HFFc6 (cell line): ENCODE measurements around the gene POLK. TPM values are rescaled to one million over a fixed set of nuclear protein-coding genes. Genes with fewer than 3 reads are reported as not detected.

Experiments
- DNase-seq: peaks from one replicate; pipeline ENCODE4 v3.0.0-alpha.2; 2018
- H3K27ac Mint-ChIP-seq: 2 replicates; pipeline ENCODE4 v1.8.0; 2020; ENCODE audit warnings: mild to moderate bottlenecking, mixed read lengths
- H3K27me3 Mint-ChIP-seq: 2 replicates; pipeline ENCODE4 v1.8.0; 2021; ENCODE audit warnings: mild to moderate bottlenecking, moderate library complexity, mixed read lengths; ENCODE audit not compliant: insufficient read depth
- H3K36me3 Mint-ChIP-seq: 2 replicates; pipeline ENCODE4 v1.8.0; 2021; ENCODE audit warnings: low read depth, mixed read lengths
- H3K4me1 Mint-ChIP-seq: 2 replicates; pipeline ENCODE4 v1.8.0; 2020; ENCODE audit warnings: low read depth, mixed read lengths
- H3K4me3 Mint-ChIP-seq: 2 replicates; pipeline ENCODE4 v1.8.0; 2020; ENCODE audit warnings: mild to moderate bottlenecking, moderate library complexity, mixed read lengths
- H3K9me3 Mint-ChIP-seq: 2 replicates; pipeline ENCODE4 v1.8.0; 2020; ENCODE audit warnings: mild to moderate bottlenecking, mixed read lengths
- total RNA-seq, 6 experiments: library from RNA; stranded (reverse); fragmentation: NEBNext Ultra II Directional; extraction: Animal tissue kit (Norgen Biotek cat#: 25700); gene quantifications; 2 replicates in 1 of 6; 3 replicates in 5 of 6; pipeline ENCODE4 v1.2.3, GENCODE V29; 2021
- TF ChIP-seq, protein P1 (sequence below): fragments of 200-600 bp; sonication (generic); IDR thresholded peaks from 2 replicates; pipeline ENCODE4 v1.5.0; 2021; ENCODE audit warnings: antibody characterized with exemption, mild to moderate bottlenecking

The POLK gene
- total RNA-seq, 6 experiments from 2014 or later = 25.5 to 30.8 (median 28.7) TPM

DNA sequence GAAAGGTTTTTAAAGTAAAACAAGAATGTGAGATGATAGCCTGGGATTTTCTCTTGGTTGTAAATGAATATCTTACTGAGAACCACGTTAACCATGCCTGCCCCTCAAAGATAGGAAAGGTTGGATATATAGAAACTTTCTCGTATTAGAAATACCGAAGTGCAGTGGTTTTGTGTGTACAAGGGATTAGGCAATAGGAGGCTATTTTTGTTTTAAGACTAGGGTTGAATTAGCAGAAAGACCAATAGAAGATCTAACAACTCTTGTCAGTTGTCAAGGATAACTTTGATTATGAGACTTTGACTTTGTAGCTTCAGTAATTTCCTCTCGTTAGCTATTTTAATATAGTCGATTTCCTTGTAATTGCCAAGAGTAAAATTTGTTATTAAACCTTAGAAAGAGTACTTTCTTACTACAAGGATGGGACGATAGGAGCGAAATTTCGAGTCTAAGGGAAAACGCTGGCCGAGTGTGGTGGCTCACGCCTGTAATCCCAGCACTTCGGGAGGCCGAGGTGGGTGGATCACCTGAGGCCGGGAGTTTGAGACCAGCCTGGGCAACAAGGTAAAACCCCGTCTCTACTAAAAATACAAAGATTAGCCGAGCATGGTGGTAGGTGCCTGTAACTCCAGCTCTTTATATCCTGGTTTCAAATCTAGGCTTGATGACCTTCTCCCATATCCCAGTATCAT lies 838 bp downstream of the POLK start:
- Mint-ChIP-seq H3K36me3 (peaks cover 12% of the 10 kb centered on the region), H3K4me1 (peaks cover 54% of the 10 kb centered on the region), H3K27ac (peak overlapping the region; percentile 94), H3K9me3 (no peaks in the 10 kb centered on the region), H3K27me3 (0 out of 2 replicates have a peak, but pooled peaks cover 2% of the 10 kb centered on the region), H3K4me3 (peak overlapping the region; percentile 98)
- TF ChIP-seq, protein P1, sequence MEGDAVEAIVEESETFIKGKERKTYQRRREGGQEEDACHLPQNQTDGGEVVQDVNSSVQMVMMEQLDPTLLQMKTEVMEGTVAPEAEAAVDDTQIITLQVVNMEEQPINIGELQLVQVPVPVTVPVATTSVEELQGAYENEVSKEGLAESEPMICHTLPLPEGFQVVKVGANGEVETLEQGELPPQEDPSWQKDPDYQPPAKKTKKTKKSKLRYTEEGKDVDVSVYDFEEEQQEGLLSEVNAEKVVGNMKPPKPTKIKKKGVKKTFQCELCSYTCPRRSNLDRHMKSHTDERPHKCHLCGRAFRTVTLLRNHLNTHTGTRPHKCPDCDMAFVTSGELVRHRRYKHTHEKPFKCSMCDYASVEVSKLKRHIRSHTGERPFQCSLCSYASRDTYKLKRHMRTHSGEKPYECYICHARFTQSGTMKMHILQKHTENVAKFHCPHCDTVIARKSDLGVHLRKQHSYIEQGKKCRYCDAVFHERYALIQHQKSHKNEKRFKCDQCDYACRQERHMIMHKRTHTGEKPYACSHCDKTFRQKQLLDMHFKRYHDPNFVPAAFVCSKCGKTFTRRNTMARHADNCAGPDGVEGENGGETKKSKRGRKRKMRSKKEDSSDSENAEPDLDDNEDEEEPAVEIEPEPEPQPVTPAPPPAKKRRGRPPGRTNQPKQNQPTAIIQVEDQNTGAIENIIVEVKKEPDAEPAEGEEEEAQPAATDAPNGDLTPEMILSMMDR = no peak
- DNase-seq = no peak

- H3K27me3 Mint-ChIP-seq = 0 out of 2 replicates have a peak, but pooled peaks cover 2% of the 10 kb centered on the region
- TF ChIP-seq, protein P1 = no peak
- H3K9me3 Mint-ChIP-seq = no peaks in the 10 kb centered on the region
- H3K27ac Mint-ChIP-seq = no peak overlapping the region
- H3K4me3 Mint-ChIP-seq = peak overlapping the region; percentile 98; the same call in 1 of the 2 replicates
- peaks cover 54% of the 10 kb centered on the region for H3K4me1 Mint-ChIP-seq
- no peak for DNase-seq
- H3K36me3 Mint-ChIP-seq = peaks cover 12% of the 10 kb centered on the region
Observed at GRCh38 chr5:75513841-75514240, 2.1 kb downstream of the POLK start.

- no peaks in the 10 kb centered on the region for H3K9me3 Mint-ChIP-seq
- no peak for DNase-seq
- H3K4me3 Mint-ChIP-seq = no peak overlapping the region
- H3K4me1 Mint-ChIP-seq = peaks cover 53% of the 10 kb centered on the region
- peaks cover 15% of the 10 kb centered on the region for H3K36me3 Mint-ChIP-seq
- no peak overlapping the region for H3K27ac Mint-ChIP-seq
- 0 out of 2 replicates have a peak, but pooled peaks cover 2% of the 10 kb centered on the region for H3K27me3 Mint-ChIP-seq
- TF ChIP-seq, protein P1 = no peak
Observed at GRCh38 chr5:75514323-75514722, 2.6 kb downstream of the POLK start.

GRCh38 chr5:75519761-75520160 lies 8.1 kb downstream of the POLK start:
- Mint-ChIP-seq H3K27ac (no peak overlapping the region), H3K36me3 (peaks cover 33% of the 10 kb centered on the region), H3K27me3 (no peaks in the 10 kb centered on the region), H3K9me3 (peaks cover 13% of the 10 kb centered on the region), H3K4me3 (no peak overlapping the region), H3K4me1 (peaks cover 70% of the 10 kb centered on the region)
- no peak for DNase-seq
- TF ChIP-seq, protein P1 = no peak

DNA sequence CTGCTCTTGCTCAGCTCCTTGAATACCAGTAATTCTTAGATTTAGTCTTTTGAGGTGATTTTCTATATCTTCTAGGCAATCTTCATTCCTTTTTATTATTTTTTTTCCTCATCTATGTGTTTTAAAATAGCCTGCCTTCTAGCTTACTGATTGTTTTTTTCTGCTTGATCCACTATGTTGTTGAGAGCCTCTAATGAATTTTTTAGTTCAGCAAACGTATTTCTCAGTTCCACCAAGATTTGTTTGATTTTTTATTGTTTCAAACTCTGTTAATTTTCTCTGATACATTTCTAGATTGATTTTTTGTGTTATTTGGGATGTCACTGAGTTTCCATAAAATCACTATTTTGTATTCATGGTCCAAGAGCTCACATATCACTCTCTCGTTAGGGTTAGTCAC lies 9.5 kb downstream of the POLK start:
- Mint-ChIP-seq H3K4me1 (peaks cover 79% of the 10 kb centered on the region), H3K4me3 (no peak overlapping the region), H3K9me3 (peaks cover 13% of the 10 kb centered on the region), H3K36me3 (peaks cover 33% of the 10 kb centered on the region), H3K27ac (no peak overlapping the region), H3K27me3 (no peaks in the 10 kb centered on the region)
- TF ChIP-seq, protein P1 = no peak
- no peak for DNase-seq
